K562 (cell line): ENCODE measurements around the gene ZBTB7A. TPM values are rescaled to one million over a fixed set of nuclear protein-coding genes. Genes with fewer than 3 reads are reported as not detected.
A peak's percentile ranks its signal among the peaks of the same experiment; 100 is the strongest.

ENCODE experiments used
- DMBX1 ChIP-seq: fragments of 250-450 bp; sonication (Bioruptor Pico); IDR thresholded peaks from 2 replicates; pipeline ENCODE4 v1.8.0; 2022; ENCODE audit warnings: inconsistent platforms, mild to moderate bottlenecking, moderate library complexity, borderline replicate concordance
- ETS2 ChIP-seq: IDR thresholded peaks from 2 replicates; pipeline ENCODE4 v1.6.1; 2016; ENCODE audit warnings: borderline replicate concordance, missing genetic modification characterization, mild to moderate bottlenecking, moderate library complexity, missing compliant biosample characterization; ENCODE audit not compliant: poor library complexity, severe bottlenecking
- GATAD2B ChIP-seq: fragments of 450-650 bp; IDR thresholded peaks from 2 replicates; pipeline ENCODE4 v1.6.1; 2017; ENCODE audit warnings: mild to moderate bottlenecking, borderline replicate concordance
- HDAC2 ChIP-seq: fragments of 450-650 bp; IDR thresholded peaks from 2 replicates; pipeline ENCODE4 v1.6.1; 2016; ENCODE audit warnings: mild to moderate bottlenecking
- IFI16 ChIP-seq: fragments of 250-450 bp; sonication (Bioruptor Pico); IDR thresholded peaks from 2 replicates; pipeline ENCODE4 v2.1.2; 2022; ENCODE audit warnings: mild to moderate bottlenecking, inconsistent platforms
- KDM1A ChIP-seq, 2 experiments: fragments of 450-650 bp; IDR thresholded peaks; 2 replicates each; pipeline ENCODE4 v1.6.1; 2016; ENCODE audit warnings: mild to moderate bottlenecking in 2 of 2
- MAFF ChIP-seq: IDR thresholded peaks from 2 replicates; pipeline ENCODE4 v1.6.1; 2012; ENCODE audit warnings: low read length, improper control_type of control experiment
- MBD1 ChIP-seq: fragments of 250-450 bp; sonication (Bioruptor Pico); IDR thresholded peaks from 2 replicates; pipeline ENCODE4 v1.8.0; 2022; ENCODE audit warnings: inconsistent platforms
- MCM3 ChIP-seq: fragments of 450-650 bp; IDR thresholded peaks from 2 replicates; pipeline ENCODE4 v1.6.1; 2016
- MTA3 ChIP-seq: fragments of 450-650 bp; formaldehyde crosslinking; IDR thresholded peaks from 2 replicates; pipeline ENCODE4 v1.6.1; 2017; ENCODE audit warnings: mild to moderate bottlenecking, borderline replicate concordance
- NCOA4 ChIP-seq: fragments of 450-650 bp; IDR thresholded peaks from 2 replicates; pipeline ENCODE4 v1.6.1; 2018; ENCODE audit warnings: mild to moderate bottlenecking; ENCODE audit not compliant: partially characterized antibody
- PKNOX1 ChIP-seq: fragments of 450-650 bp; IDR thresholded peaks from 2 replicates; pipeline ENCODE4 v1.6.1; 2016
- POLR3A ChIP-seq: IDR thresholded peaks from 2 replicates; pipeline ENCODE4 v1.6.1; 2011; ENCODE audit warnings: borderline replicate concordance, mild to moderate bottlenecking, moderate library complexity; ENCODE audit not compliant: insufficient read length, insufficient read depth; ENCODE audit errors: extremely low read depth
- POLR3G ChIP-seq: IDR thresholded peaks from 2 replicates; pipeline ENCODE4 v1.6.1; 2011; ENCODE audit not compliant: insufficient read length, insufficient replicate concordance; ENCODE audit errors: extremely low read depth
- SIRT6 ChIP-seq: IDR thresholded peaks from one replicate; pipeline ENCODE4 v1.6.1; 2012; ENCODE audit warnings: low read depth, mild to moderate bottlenecking, control low read depth, inconsistent platforms, low read length, moderate library complexity
- SMARCA5 ChIP-seq: fragments of 450-650 bp; IDR thresholded peaks from 2 replicates; pipeline ENCODE4 v1.6.1; 2016
- SRSF9 ChIP-seq: fragments of 200-400 bp; formaldehyde crosslinking; IDR thresholded peaks from 2 replicates; pipeline ENCODE4 v1.6.1; 2017; ENCODE audit warnings: low read depth, low read length, borderline replicate concordance
- STAG1 ChIP-seq: sonication (generic); formaldehyde crosslinking; IDR thresholded peaks from 2 replicates; pipeline ENCODE4 v1.5.0; 2020; ENCODE audit warnings: missing genetic modification reagents, borderline replicate concordance
- TAF15 ChIP-seq: fragments of 200-400 bp; formaldehyde crosslinking; IDR thresholded peaks from 2 replicates; pipeline ENCODE4 v1.6.1; 2017; ENCODE audit warnings: mild to moderate bottlenecking, low read depth, low read length, moderate library complexity
- TAF9B ChIP-seq: fragments of 450-650 bp; IDR thresholded peaks from 2 replicates; pipeline ENCODE4 v1.6.1; 2018; ENCODE audit warnings: mild to moderate bottlenecking; ENCODE audit not compliant: partially characterized antibody
- TCFL5 ChIP-seq: fragments of 250-450 bp; sonication (Bioruptor Pico); conservative IDR thresholded peaks from 2 replicates; pipeline ENCODE4 v1.6.1; 2021; ENCODE audit warnings: mild to moderate bottlenecking, moderate library complexity, matching md5 sums
- TGIF2 ChIP-seq: sonication (generic); formaldehyde crosslinking; IDR thresholded peaks from 2 replicates; pipeline ENCODE4 v1.8.1; 2022; ENCODE audit warnings: mild to moderate bottlenecking, missing genetic modification reagents, moderate library complexity
- WHSC1 ChIP-seq: IDR thresholded peaks from one replicate; pipeline ENCODE4 v1.6.1; 2012; ENCODE audit warnings: low read length, control low read depth, inconsistent platforms
- ZNF224 ChIP-seq: sonication (generic); formaldehyde crosslinking; IDR thresholded peaks from 2 replicates; pipeline ENCODE4 v1.8.0; 2022; ENCODE audit warnings: mild to moderate bottlenecking, missing genetic modification reagents
- ZNF253 ChIP-seq: fragments of 250-450 bp; sonication (Bioruptor Pico); conservative IDR thresholded peaks from 2 replicates; pipeline ENCODE4 v1.6.1; 2021; ENCODE audit warnings: mild to moderate bottlenecking
- ZNF707 ChIP-seq: fragments of 250-450 bp; sonication (Bioruptor Pico); conservative IDR thresholded peaks from 2 replicates; pipeline ENCODE4 v1.8.0; 2022; ENCODE audit warnings: inconsistent platforms, mild to moderate bottlenecking, moderate library complexity
- polyA plus RNA-seq, 8 experiments: library from polyadenylated mRNA; depleted of rRNA in 4 of 8; stranded (reverse) in 5 of 8; unstranded in 3 of 8; fragments of >200 nt; fragmentation: Nextera tagmentation in 2 of 8; fragmentation: Illumina TruSeq in 1 of 8; extraction: Ambion mirVana in 2 of 8; extraction: Trizol in 1 of 8; gene quantifications; 2 replicates each; pipeline versions ENCODE4 v1.2.1 to v1.2.3, GENCODE V29; 2011 to 2014; ENCODE audit warnings: inconsistent platforms in 1 of 8, missing spikeins in 1 of 8
- total RNA-seq, 7 experiments: library from RNA; depleted of rRNA in 6 of 7; stranded (reverse); fragments of >200 nt in 6 of 7; fragmentation: Illumina TruSeq in 2 of 7; extraction: Trizol in 2 of 7; gene quantifications; 2 replicates each; pipeline versions ENCODE4 v1.2.1 to v1.2.3, GENCODE V29; 2011 to 2021; ENCODE audit warnings: low replicate concordance in 1 of 7
- TF ChIP-seq, protein P1 (sequence below): sonication (generic); formaldehyde crosslinking; IDR thresholded peaks from 2 replicates; pipeline ENCODE4 v1.8.1; 2022; ENCODE audit warnings: missing genetic modification reagents

Gene ZBTB7A
- total and polyA plus RNA-seq, 9 of the 15 experiments (the other 6 are each of a cell fraction or from before 2014, with no cell fraction given): 0.11 to 34.0 (median 4.6) TPM

DNA sequence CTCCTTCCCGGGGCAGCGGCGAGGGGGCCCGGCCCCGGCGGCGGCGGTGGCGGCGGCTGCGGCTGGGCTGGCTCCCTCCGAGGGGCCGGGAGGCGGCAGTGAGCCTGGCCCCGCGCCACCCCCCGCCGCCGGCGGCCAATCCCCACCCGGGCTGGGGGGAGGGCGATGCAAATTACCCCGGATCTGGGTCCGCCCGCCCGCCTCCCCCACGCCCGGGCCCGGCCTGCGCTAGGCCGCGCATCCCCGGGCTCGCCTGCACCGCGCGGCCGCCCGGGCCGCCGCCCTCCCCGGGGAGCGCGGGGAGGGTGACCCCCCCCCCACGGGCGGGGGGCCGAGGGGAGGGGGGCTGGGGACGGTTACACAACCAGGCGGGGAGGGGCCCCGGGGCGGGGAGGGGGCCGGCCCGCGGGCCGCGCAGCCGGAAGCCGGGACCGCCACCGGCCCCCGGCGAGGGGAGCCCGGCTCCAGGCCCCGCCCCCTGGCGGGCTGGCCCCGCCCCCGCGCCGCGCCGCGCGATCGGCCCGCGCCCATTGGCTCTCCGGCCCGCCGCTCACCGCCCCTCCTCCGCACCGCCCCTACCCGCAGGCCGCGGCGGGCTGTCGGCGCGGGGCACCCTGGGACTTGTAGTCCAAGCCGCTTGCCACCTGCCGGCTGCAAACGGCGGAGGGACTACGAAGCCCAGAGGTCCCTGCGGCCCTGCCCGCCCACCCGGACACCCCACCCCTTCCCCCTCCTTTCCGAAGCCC is 1.1 kb downstream of the ZBTB7A start (continued):
- TF ChIP-seq POLR3A (no peak), MCM3 (no peak), MAFF (no peak), SRSF9 (no peak), PKNOX1 (peak; percentile 96), POLR3G (no peak), TAF9B (no peak), SMARCA5 (no peak), ZNF224 (CRISPR knock-in tag) (no peak), STAG1 (no peak), IFI16 (CRISPR knock-in tag) (no peak), KDM1A (IDR thresholded peaks at IDR 0.05) (no peak), ETS2 (tag) (no peak), GATAD2B (no peak), WHSC1 (no peak), TGIF2 (CRISPR knock-in tag) (no peak), MBD1 (no peak), DMBX1 (CRISPR knock-in tag) (no peak), SIRT6 (no peak), ZNF253 (CRISPR knock-in tag) (no peak), HDAC2 (no peak), NCOA4 (no peak), TAF15 (no peak), TCFL5 (no peak), MTA3 (no peak), ZNF707 (CRISPR knock-in tag) (no peak)
- TF ChIP-seq, protein P1, sequence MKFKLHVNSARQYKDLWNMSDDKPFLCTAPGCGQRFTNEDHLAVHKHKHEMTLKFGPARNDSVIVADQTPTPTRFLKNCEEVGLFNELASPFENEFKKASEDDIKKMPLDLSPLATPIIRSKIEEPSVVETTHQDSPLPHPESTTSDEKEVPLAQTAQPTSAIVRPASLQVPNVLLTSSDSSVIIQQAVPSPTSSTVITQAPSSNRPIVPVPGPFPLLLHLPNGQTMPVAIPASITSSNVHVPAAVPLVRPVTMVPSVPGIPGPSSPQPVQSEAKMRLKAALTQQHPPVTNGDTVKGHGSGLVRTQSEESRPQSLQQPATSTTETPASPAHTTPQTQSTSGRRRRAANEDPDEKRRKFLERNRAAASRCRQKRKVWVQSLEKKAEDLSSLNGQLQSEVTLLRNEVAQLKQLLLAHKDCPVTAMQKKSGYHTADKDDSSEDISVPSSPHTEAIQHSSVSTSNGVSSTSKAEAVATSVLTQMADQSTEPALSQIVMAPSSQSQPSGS (CRISPR knock-in tag): no peak
